SK-N-SH treated with all-trans-retinoic acid at 6 μM for 48 hours (cell line): ENCODE results near the gene MAP4K4.

Experiments
- CSDC2 ChIP-seq: fragments of 250-450 bp; sonication (Bioruptor Pico); IDR thresholded peaks from 2 replicates; pipeline ENCODE4 v1.5.0; 2020; ENCODE audit warnings: mild to moderate bottlenecking, moderate library complexity
- ESRRG ChIP-seq: fragments of 250-450 bp; sonication (Bioruptor Pico); IDR thresholded peaks from 2 replicates; pipeline ENCODE4 v1.6.1; 2021; ENCODE audit warnings: mild to moderate bottlenecking
- GLIS3 ChIP-seq: fragments of 250-450 bp; sonication (Bioruptor Pico); IDR thresholded peaks from 2 replicates; pipeline ENCODE4 v1.5.0; 2020; ENCODE audit warnings: mild to moderate bottlenecking, moderate library complexity
- PPARA ChIP-seq: fragments of 250-450 bp; sonication (Bioruptor Pico); IDR thresholded peaks from 2 replicates; pipeline ENCODE4 v1.5.0; 2020; ENCODE audit warnings: mild to moderate bottlenecking, borderline replicate concordance
- RARB ChIP-seq: fragments of 250-450 bp; sonication (Bioruptor Pico); IDR thresholded peaks from 2 replicates; pipeline ENCODE4 v1.8.0; 2021; ENCODE audit warnings: mild to moderate bottlenecking, moderate library complexity
- TCF4 ChIP-seq: fragments of 250-450 bp; sonication (Bioruptor Pico); IDR thresholded peaks from 2 replicates; pipeline ENCODE4 v1.8.0; 2021; ENCODE audit warnings: mild to moderate bottlenecking, moderate library complexity, borderline replicate concordance
- ZC3H10 ChIP-seq: fragments of 250-450 bp; sonication (Bioruptor Pico); IDR thresholded peaks from 2 replicates; pipeline ENCODE4 v1.5.1; 2021; ENCODE audit warnings: mild to moderate bottlenecking, moderate library complexity
- ZFP3 ChIP-seq: fragments of 250-450 bp; sonication (Bioruptor Pico); IDR thresholded peaks from 2 replicates; pipeline ENCODE4 v1.5.0; 2020; ENCODE audit warnings: mild to moderate bottlenecking, moderate library complexity
- ZFP30 ChIP-seq: fragments of 450-650 bp; formaldehyde crosslinking; IDR thresholded peaks from 2 replicates; pipeline ENCODE4 v1.5.0; 2022; ENCODE audit warnings: mild to moderate bottlenecking, moderate library complexity
- ZNF70 ChIP-seq: fragments of 450-650 bp; formaldehyde crosslinking; IDR thresholded peaks from 2 replicates; pipeline ENCODE4 v1.5.0; 2020; ENCODE audit warnings: mild to moderate bottlenecking, moderate library complexity
- ZNF8 ChIP-seq: fragments of 450-650 bp; formaldehyde crosslinking; IDR thresholded peaks from 2 replicates; pipeline ENCODE4 v1.5.0; 2020; ENCODE audit warnings: mild to moderate bottlenecking, moderate library complexity
- TF ChIP-seq, protein P1 (sequence below): fragments of 250-450 bp; sonication (Bioruptor Pico); IDR thresholded peaks from 2 replicates; pipeline ENCODE4 v1.8.0; 2020; ENCODE audit warnings: mild to moderate bottlenecking, moderate library complexity, borderline replicate concordance
- TF ChIP-seq, protein P2 (sequence below): fragments of 250-450 bp; sonication (Bioruptor Pico); IDR thresholded peaks from 2 replicates; pipeline ENCODE4 v1.8.0; 2021; ENCODE audit warnings: low read depth, mild to moderate bottlenecking, moderate library complexity, borderline replicate concordance

DNA sequence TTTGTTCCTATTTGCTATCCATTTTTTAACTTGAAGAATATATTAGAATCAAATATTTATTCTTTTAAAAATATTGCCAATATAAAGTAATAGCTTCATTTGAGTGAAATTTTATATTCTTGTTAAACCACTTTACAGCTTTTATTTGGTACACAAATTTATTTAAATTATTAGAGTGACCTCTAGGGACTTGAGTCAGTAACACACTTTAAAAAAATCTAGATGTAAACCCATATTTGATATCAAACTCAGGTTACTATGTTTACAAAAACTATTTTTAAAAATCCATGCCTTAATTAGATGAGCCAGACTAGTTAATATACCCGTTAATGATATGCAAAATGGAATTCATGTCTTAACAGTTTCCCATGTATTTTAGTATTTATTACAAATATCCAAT is 134.6 kb downstream of the MAP4K4 start:
- TF ChIP-seq ZFP3 (CRISPR knock-in tag) (no peak), ZFP30 (no peak), GLIS3 (CRISPR knock-in tag) (no peak), RARB (CRISPR knock-in tag) (no peak), TCF4 (CRISPR knock-in tag) (no peak), CSDC2 (CRISPR knock-in tag) (no peak), ZNF8 (CRISPR knock-in tag) (no peak), PPARA (no peak), ZNF70 (CRISPR knock-in tag) (no peak), ESRRG (CRISPR knock-in tag) (no peak), ZC3H10 (CRISPR knock-in tag) (no peak)
- TF ChIP-seq, protein P1, sequence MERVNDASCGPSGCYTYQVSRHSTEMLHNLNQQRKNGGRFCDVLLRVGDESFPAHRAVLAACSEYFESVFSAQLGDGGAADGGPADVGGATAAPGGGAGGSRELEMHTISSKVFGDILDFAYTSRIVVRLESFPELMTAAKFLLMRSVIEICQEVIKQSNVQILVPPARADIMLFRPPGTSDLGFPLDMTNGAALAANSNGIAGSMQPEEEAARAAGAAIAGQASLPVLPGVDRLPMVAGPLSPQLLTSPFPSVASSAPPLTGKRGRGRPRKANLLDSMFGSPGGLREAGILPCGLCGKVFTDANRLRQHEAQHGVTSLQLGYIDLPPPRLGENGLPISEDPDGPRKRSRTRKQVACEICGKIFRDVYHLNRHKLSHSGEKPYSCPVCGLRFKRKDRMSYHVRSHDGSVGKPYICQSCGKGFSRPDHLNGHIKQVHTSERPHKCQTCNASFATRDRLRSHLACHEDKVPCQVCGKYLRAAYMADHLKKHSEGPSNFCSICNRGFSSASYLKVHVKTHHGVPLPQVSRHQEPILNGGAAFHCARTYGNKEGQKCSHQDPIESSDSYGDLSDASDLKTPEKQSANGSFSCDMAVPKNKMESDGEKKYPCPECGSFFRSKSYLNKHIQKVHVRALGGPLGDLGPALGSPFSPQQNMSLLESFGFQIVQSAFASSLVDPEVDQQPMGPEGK (CRISPR knock-in tag) = no peak
- TF ChIP-seq, protein P2, sequence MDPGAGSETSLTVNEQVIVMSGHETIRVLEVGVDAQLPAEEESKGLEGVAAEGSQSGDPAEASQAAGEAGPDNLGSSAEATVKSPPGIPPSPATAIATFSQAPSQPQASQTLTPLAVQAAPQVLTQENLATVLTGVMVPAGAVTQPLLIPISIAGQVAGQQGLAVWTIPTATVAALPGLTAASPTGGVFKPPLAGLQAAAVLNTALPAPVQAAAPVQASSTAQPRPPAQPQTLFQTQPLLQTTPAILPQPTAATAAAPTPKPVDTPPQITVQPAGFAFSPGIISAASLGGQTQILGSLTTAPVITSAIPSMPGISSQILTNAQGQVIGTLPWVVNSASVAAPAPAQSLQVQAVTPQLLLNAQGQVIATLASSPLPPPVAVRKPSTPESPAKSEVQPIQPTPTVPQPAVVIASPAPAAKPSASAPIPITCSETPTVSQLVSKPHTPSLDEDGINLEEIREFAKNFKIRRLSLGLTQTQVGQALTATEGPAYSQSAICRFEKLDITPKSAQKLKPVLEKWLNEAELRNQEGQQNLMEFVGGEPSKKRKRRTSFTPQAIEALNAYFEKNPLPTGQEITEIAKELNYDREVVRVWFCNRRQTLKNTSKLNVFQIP = no peak
